ENCODE data around the gene SCAMP2. TPM values are rescaled to one million over a fixed set of nuclear protein-coding genes. Genes with fewer than 3 reads are reported as not detected.
A peak's percentile ranks its signal among the peaks of the same experiment; 100 is the strongest.

SCAMP2 gene
- total RNA-seq, 2 experiments from 2014 or later: 77.6 to 79.5 TPM

DNA sequence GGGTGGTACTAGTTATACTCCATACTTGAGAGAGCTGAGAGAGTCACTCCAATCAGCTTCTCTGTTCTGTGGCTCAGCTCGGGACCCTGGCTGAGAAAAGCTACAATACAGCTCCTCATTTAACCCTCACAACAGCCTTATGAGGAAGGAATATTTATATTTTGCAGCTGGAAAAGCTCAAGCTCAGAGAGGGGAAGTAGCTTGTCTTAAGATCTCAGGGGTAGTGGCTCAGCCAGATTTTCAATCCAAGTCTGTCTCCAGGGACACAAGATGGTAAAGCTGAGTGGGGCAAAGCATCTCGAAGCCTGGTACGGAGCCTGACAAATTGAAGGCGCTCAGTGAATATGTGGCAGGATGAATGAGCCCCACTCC is 14.8 kb downstream of the SCAMP2 start:
- Mint-ChIP-seq H3K36me3 (peaks cover 2% of the 10 kb centered on the region), H3K27ac (peak overlapping the region; percentile 34), H3K9me3 (no peaks in the 10 kb centered on the region), H3K4me1 (ENCODE audit: low read depth) (peaks cover 27% of the 10 kb centered on the region), H3K27me3 (no peaks in the 10 kb centered on the region), H3K4me3 (no peak overlapping the region)
- DNase-seq: no peak
- POLR2A ChIA-PET: interaction anchor here (0.9 to 1.0 kb wide), 2 partner anchors 11 to 13 kb away, joined by 3 to 4 read pairs; no protein-coding TSS in a partner anchor
- CTCF ChIA-PET: interaction anchor here (1.0 to 3.0 kb wide), 3 partner anchors 11 to 92 kb away, joined by 3 to 24 read pairs (median 5); no protein-coding TSS in a partner anchor
- intact Hi-C loops (cut with micrococcal nuclease): no loop called here

- intact Hi-C loops (cut with micrococcal nuclease): no loop called here
- Mint-ChIP-seq H3K4me3 (no peak overlapping the region), H3K27ac (peak overlapping the region; percentile 34), H3K9me3 (no peaks in the 10 kb centered on the region), H3K4me1 (ENCODE audit: low read depth) (peaks cover 27% of the 10 kb centered on the region), H3K36me3 (peaks cover 4% of the 10 kb centered on the region), H3K27me3 (no peaks in the 10 kb centered on the region)
- no peak for DNase-seq
- ChIA-PET POLR2A (interaction anchor here (0.9 to 1.0 kb wide), 2 partner anchors 12 to 13 kb away, joined by 3 to 4 read pairs; no protein-coding TSS in a partner anchor), CTCF (interaction anchor here (1.0 to 3.0 kb wide), 3 partner anchors 12 to 93 kb away, joined by 3 to 24 read pairs (median 5); no protein-coding TSS in a partner anchor)
Observed at GRCh38 chr15:74857671-74858368, 15.3 kb downstream of the SCAMP2 start.

- ChIA-PET CTCF (interaction anchor here (1.1 to 3.0 kb wide), 3 partner anchors 12 to 93 kb away, joined by 3 to 24 read pairs (median 4); no protein-coding TSS in a partner anchor), POLR2A (interaction anchor here (1.0 kb wide), 1 partner anchor 45 kb away, joined by 3 read pairs; no protein-coding TSS in a partner anchor)
- no peaks in the 10 kb centered on the region for H3K9me3 Mint-ChIP-seq
- no peak overlapping the region for H3K4me3 Mint-ChIP-seq
- H3K27me3 Mint-ChIP-seq: no peaks in the 10 kb centered on the region
- no peak for DNase-seq
- H3K4me1 Mint-ChIP-seq (ENCODE audit: low read depth): peaks cover 27% of the 10 kb centered on the region
- peak overlapping the region; percentile 34 for H3K27ac Mint-ChIP-seq
- H3K36me3 Mint-ChIP-seq: peaks cover 4% of the 10 kb centered on the region
- intact Hi-C loops (cut with micrococcal nuclease): no loop called here
Observed at GRCh38 chr15:74857082-74857655, 16.0 kb downstream of the SCAMP2 start.

GRCh38 chr15:74856537-74856936 is 16.6 kb downstream of the SCAMP2 start:
- H3K9me3 Mint-ChIP-seq: no peaks in the 10 kb centered on the region
- no peak for DNase-seq
- intact Hi-C loops (cut with micrococcal nuclease): no loop called here
- H3K4me1 Mint-ChIP-seq (ENCODE audit: low read depth): peaks cover 27% of the 10 kb centered on the region
- no peaks in the 10 kb centered on the region for H3K27me3 Mint-ChIP-seq
- ChIA-PET CTCF (interaction anchor here (1.0 to 3.0 kb wide), 4 partner anchors 13 to 222 kb away, joined by 4 to 24 read pairs (median 4); no protein-coding TSS in a partner anchor), POLR2A (interaction anchor here (0.6 to 1.0 kb wide), 2 partner anchors 16 to 45 kb away, joined by 3 read pairs; no protein-coding TSS in a partner anchor)
- H3K4me3 Mint-ChIP-seq: no peak overlapping the region
- H3K27ac Mint-ChIP-seq: peak overlapping the region; percentile 46
- peaks cover 9% of the 10 kb centered on the region for H3K36me3 Mint-ChIP-seq

DNA sequence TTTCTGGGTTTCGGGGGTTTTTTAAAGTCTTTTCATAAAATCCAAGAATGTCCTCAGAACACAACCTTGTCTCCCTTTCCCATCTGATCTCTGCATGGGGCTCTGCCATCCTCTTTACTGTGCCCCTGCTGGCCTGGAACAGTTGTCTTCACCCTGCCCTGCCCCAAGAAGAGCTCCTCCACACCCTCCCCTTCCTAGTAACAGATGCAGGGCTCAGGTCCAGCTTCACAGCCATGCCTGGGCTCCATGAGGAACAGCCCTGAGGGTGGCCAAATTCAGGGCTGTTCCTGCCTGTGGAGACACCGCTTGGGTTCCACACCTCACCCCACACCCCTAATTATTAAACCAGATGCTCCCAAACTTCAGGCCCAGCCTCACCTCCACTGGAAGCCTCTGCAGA is 17.3 kb downstream of the SCAMP2 start:
- POLR2A ChIA-PET: interaction anchor here (0.6 kb wide), 1 partner anchor 17 kb away, joined by 3 read pairs; no protein-coding TSS in a partner anchor
- peaks cover 27% of the 10 kb centered on the region for H3K4me1 Mint-ChIP-seq (ENCODE audit: low read depth)
- intact Hi-C loops (cut with micrococcal nuclease): no loop called here
- H3K4me3 Mint-ChIP-seq: no peak overlapping the region
- peaks cover 9% of the 10 kb centered on the region for H3K36me3 Mint-ChIP-seq
- peak overlapping the region; percentile 60 for H3K27ac Mint-ChIP-seq
- no peaks in the 10 kb centered on the region for H3K27me3 Mint-ChIP-seq
- H3K9me3 Mint-ChIP-seq: no peaks in the 10 kb centered on the region
- CTCF ChIA-PET: interaction anchor here (1.0 to 1.6 kb wide), 3 partner anchors 14 to 221 kb away, joined by 4 read pairs; no protein-coding TSS in a partner anchor
- DNase-seq: no peak

DNA sequence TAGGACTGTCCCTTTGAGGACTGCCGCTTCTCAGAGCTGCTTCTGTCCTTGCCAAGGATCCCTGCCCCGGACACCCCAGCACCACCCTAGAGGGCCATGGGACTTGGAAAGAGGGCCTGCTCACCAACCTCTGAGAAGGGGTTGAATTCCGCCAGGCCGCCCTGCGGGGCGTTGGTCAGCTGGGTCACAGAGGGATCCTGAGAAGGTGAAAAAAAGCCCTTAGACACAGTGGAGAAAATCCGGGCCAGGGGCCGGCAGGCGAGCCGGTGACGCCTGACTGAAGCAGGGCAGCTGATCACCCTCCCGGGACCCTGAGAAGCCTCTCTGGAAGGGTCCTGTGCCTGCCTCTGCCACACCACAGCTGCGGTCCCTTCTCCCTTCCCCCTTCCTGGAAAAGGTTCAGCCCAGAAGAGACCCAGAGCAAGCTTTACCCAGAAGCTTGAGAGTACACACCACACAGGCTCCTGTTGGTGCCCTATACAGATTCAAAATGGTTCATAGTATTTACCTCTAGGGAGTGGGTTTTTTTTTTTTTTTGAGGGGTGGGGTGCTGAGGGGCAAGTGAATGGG is 18.6 kb downstream of the SCAMP2 start:
- Mint-ChIP-seq H3K4me3 (no peak overlapping the region), H3K36me3 (peaks cover 10% of the 10 kb centered on the region), H3K27me3 (no peaks in the 10 kb centered on the region), H3K4me1 (ENCODE audit: low read depth) (peaks cover 24% of the 10 kb centered on the region), H3K9me3 (no peaks in the 10 kb centered on the region), H3K27ac (no peak overlapping the region)
- intact Hi-C loops (cut with micrococcal nuclease): no loop called here
- CTCF ChIA-PET: interaction anchor here (0.6 to 1.6 kb wide), 2 partner anchors 74 to 83 kb away, joined by 3 to 4 read pairs; no protein-coding TSS in a partner anchor
- DNase-seq: no peak
- POLR2A ChIA-PET: no interaction called here

DNA sequence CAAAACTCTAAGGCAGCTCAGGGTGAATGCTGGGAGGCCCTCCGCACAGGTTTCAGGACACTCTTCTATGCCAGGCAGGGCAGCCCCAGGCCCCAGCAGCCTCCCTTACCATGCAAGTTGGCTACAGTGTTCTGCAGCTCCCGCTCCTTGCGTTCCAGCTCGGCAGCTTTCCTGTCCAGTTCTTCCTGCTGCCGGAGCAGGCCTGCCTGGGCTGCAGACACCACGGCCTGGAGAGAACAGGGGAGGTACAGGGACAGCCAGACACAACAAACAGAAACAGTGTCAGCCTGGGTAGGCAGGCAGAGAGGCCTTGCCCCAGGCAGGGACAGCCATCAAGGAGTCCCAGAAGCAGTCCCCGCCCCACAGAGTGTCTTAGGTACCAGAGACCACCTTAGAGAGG is 21.2 kb downstream of the SCAMP2 start:
- Mint-ChIP-seq H3K4me3 (no peak overlapping the region), H3K27ac (no peak overlapping the region), H3K36me3 (peaks cover 25% of the 10 kb centered on the region), H3K4me1 (ENCODE audit: low read depth) (peaks cover 3% of the 10 kb centered on the region), H3K27me3 (no peaks in the 10 kb centered on the region), H3K9me3 (no peaks in the 10 kb centered on the region)
- ChIA-PET CTCF (no interaction called here), POLR2A (no interaction called here)
- intact Hi-C loops (cut with micrococcal nuclease): no loop called here
- no peak for DNase-seq

DNA sequence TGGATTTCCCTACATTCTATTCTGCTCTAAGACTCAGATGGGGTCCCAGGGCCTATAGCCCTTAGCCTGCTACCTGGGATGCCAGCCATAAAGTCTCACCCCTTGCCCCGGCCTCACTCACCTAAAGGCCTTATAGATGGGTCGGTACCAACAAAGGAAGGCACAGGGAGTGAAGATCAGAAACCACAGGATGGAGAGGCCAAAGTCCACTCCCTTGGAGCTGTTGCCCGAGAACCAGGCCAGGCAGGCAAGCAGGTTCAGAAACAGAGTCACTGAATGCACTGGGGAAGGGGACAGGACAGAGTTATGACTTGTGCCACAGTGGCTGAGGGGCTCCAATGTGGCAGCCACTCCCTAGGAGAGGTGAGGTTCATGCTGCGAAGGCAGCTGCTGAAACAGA is 22.8 kb downstream of the SCAMP2 start:
- Mint-ChIP-seq H3K27ac (no peak overlapping the region), H3K4me3 (no peak overlapping the region), H3K4me1 (ENCODE audit: low read depth) (peaks cover 7% of the 10 kb centered on the region), H3K27me3 (no peaks in the 10 kb centered on the region), H3K36me3 (peaks cover 27% of the 10 kb centered on the region), H3K9me3 (no peaks in the 10 kb centered on the region)
- intact Hi-C loops (cut with micrococcal nuclease): no loop called here
- CTCF ChIA-PET: no interaction called here
- DNase-seq: no peak
- POLR2A ChIA-PET: no interaction called here

- H3K4me3 Mint-ChIP-seq: no peak overlapping the region
- H3K4me1 Mint-ChIP-seq (ENCODE audit: low read depth): peaks cover 28% of the 10 kb centered on the region
- H3K27me3 Mint-ChIP-seq: no peaks in the 10 kb centered on the region
- CTCF ChIA-PET: interaction anchor here (0.8 to 1.3 kb wide), 2 partner anchors 54 kb away, joined by 3 read pairs; no protein-coding TSS in a partner anchor
- H3K9me3 Mint-ChIP-seq: no peaks in the 10 kb centered on the region
- intact Hi-C loops (cut with micrococcal nuclease): no loop called here
- peaks cover 27% of the 10 kb centered on the region for H3K36me3 Mint-ChIP-seq
- POLR2A ChIA-PET: interaction anchor here (0.7 kb wide), 1 partner anchor 26 kb away, joined by 3 read pairs; no protein-coding TSS in a partner anchor
- no peak for DNase-seq
- H3K27ac Mint-ChIP-seq: peak overlapping the region; percentile 25
Observed at GRCh38 chr15:74847432-74847831, 25.7 kb downstream of the SCAMP2 start.

DNA sequence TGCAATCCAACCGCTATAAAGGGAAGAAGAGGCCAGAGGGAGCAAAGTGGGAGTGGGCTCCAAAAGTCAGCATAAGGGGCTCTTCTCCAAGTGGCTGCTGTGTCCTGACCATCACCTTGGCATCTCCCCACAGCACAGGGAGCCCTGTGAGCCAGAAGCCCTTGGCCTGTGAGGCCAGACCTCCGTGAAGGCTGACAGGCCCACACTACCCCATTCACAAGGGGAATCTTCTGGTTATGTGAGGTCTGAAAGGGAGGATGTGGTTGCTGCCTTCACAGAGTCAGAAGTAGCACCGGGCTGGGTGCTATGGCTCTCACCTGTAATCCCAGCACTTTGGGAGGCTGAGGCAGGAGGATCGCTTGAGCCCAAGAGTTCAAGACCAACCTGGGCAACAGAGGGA is 27.6 kb downstream of the SCAMP2 start:
- Mint-ChIP-seq H3K9me3 (no peaks in the 10 kb centered on the region), H3K27me3 (no peaks in the 10 kb centered on the region), H3K4me1 (ENCODE audit: low read depth) (peaks cover 44% of the 10 kb centered on the region), H3K27ac (peak overlapping the region; percentile 93), H3K4me3 (peak overlapping the region; percentile 92), H3K36me3 (peaks cover 32% of the 10 kb centered on the region)
- ChIA-PET POLR2A (interaction anchor here (1.2 kb wide), 1 partner anchor 44 kb away, joined by 6 read pairs; the partner anchor contains the start of gene MPI), CTCF (interaction anchor here (0.6 to 5.3 kb wide), 5 partner anchors 26 to 209 kb away, joined by 3 to 41 read pairs (median 4); no protein-coding TSS in a partner anchor)
- peak; percentile 43 for DNase-seq
- intact Hi-C loops (cut with micrococcal nuclease): loop anchor here (1.0 kb wide), 2 partner anchors 25 to 61 kb away; partner anchors contain the start of gene FAM219B

GRCh38 chr15:74845208-74845568 is 28.0 kb downstream of the SCAMP2 start:
- peaks cover 44% of the 10 kb centered on the region for H3K4me1 Mint-ChIP-seq (ENCODE audit: low read depth)
- ChIA-PET POLR2A (interaction anchor here (0.8 to 2.4 kb wide), 4 partner anchors 25 to 1212 kb away, joined by 3 to 9 read pairs (median 5); partner anchors contain the start of gene MPI), CTCF (interaction anchor here (0.6 to 5.3 kb wide), 9 partner anchors 25 to 208 kb away, joined by 3 to 41 read pairs (median 5); partner anchors contain the start of gene FAM219B)
- peak; percentile 78 for DNase-seq
- peak overlapping the region; percentile 92 for H3K4me3 Mint-ChIP-seq
- no peaks in the 10 kb centered on the region for H3K9me3 Mint-ChIP-seq
- intact Hi-C loops (cut with micrococcal nuclease): loop anchor here (1.0 kb wide), 2 partner anchors 25 to 61 kb away; partner anchors contain the start of gene FAM219B
- H3K27me3 Mint-ChIP-seq: no peaks in the 10 kb centered on the region
- H3K36me3 Mint-ChIP-seq: peaks cover 32% of the 10 kb centered on the region
- peak overlapping the region; percentile 93 for H3K27ac Mint-ChIP-seq

All from activated CD4-positive, alpha-beta memory T cell treated with anti-CD3 and anti-CD28 coated beads for 36 hours (primary cell).